Smooth muscle cell (in vitro differentiated cells): ENCODE data around the gene SAMD4A. TPM values are rescaled to one million over a fixed set of nuclear protein-coding genes. Genes with fewer than 3 reads are reported as not detected.

Experiments used
- DNase-seq: peaks from one replicate; lab custom pipeline; 2025; ENCODE audit not compliant: unreplicated experiment; lab: John Stamatoyannopoulos, UW
- H2AFZ ChIP-seq: fragments of 200-600 bp; sonication (generic); 2 replicates; pipeline ENCODE4 v1.6.0; 2016; ENCODE audit warnings: antibody characterized with exemption, low read depth, mild to moderate bottlenecking
- H3F3A ChIP-seq: fragments of 200-600 bp; sonication (generic); 2 replicates; pipeline ENCODE4 v1.6.0; 2017; ENCODE audit warnings: antibody characterized with exemption, low read depth
- H3K27ac ChIP-seq: fragments of 200-600 bp; sonication (generic); 2 replicates; pipeline ENCODE4 v1.5.1; 2016; ENCODE audit warnings: low read depth, mild to moderate bottlenecking
- H3K27me3 ChIP-seq: fragments of 200-600 bp; sonication (generic); 2 replicates; pipeline ENCODE4 v1.6.1; 2016; ENCODE audit warnings: low read depth, mild to moderate bottlenecking
- H3K36me3 ChIP-seq: fragments of 200-600 bp; sonication (generic); 2 replicates; pipeline ENCODE4 v1.5.1; 2016; ENCODE audit warnings: low read depth
- H3K4me1 ChIP-seq: fragments of 200-600 bp; sonication (generic); 2 replicates; pipeline ENCODE4 v1.5.1; 2016; ENCODE audit warnings: low read depth
- H3K4me2 ChIP-seq: fragments of 200-600 bp; sonication (generic); 2 replicates; pipeline ENCODE4 v1.6.0; 2016; ENCODE audit warnings: mild to moderate bottlenecking
- H3K4me3 ChIP-seq: fragments of 200-600 bp; sonication (generic); 2 replicates; pipeline ENCODE4 v1.5.1; 2016; ENCODE audit warnings: mild to moderate bottlenecking
- H3K79me2 ChIP-seq: fragments of 200-600 bp; sonication (generic); 2 replicates; pipeline ENCODE4 v1.6.0; 2016; ENCODE audit warnings: low read depth, mild to moderate bottlenecking
- H3K9ac ChIP-seq: fragments of 200-600 bp; sonication (generic); 2 replicates; pipeline ENCODE4 v1.6.0; 2016; ENCODE audit warnings: low read depth
- H3K9me3 ChIP-seq: fragments of 200-600 bp; sonication (generic); replicated peaks from 2 replicates; pipeline ENCODE4 v1.5.1; 2016; ENCODE audit warnings: low read depth
- H4K20me1 ChIP-seq: fragments of 200-600 bp; sonication (generic); 2 replicates; pipeline ENCODE4 v1.6.0; 2016; ENCODE audit warnings: low read depth
- CTCF ChIP-seq: fragments of 200-600 bp; sonication (generic); IDR thresholded peaks from 2 replicates; pipeline ENCODE4 v1.5.1; 2017; ENCODE audit warnings: borderline replicate concordance, mild to moderate bottlenecking, antibody characterized with exemption; ENCODE audit not compliant: insufficient read depth, poor library complexity, severe bottlenecking
- WGBS: methylation state at CpG from one replicate; pipeline ENCODE4 v1.1.7; 2016; ENCODE audit warnings: low lambda C conversion rate; 5-methylcytosine and 5-hydroxymethylcytosine counted together
- polyA plus RNA-seq: library from polyadenylated mRNA; unstranded; fragments of >200 nt; fragmentation: Nextera tagmentation; extraction: Ambion mirVana; gene quantifications from 2 replicates; pipeline ENCODE4 v1.2.1, GENCODE V29; 2016
- total RNA-seq: library from RNA; depleted of rRNA; stranded (reverse); fragments of >200 nt; gene quantifications from 2 replicates; pipeline ENCODE4 v1.2.3, GENCODE V29; 2014

The SAMD4A gene
- total and polyA plus RNA-seq, 2 experiments from 2014 or later, result 9.2 to 36.7 TPM

- Histone ChIP-seq H4K20me1 (peaks cover 90% of the 10 kb centered on the region), H3K4me3 (no peak overlapping the region), H3K4me2 (peak overlapping the region; percentile 27), H3K27ac (no peak overlapping the region), H3K79me2 (peaks cover 77% of the 10 kb centered on the region), H3F3A (peaks cover 9% of the 10 kb centered on the region), H3K27me3 (no peaks in the 10 kb centered on the region), H3K9me3 (no peaks in the 10 kb centered on the region), H3K36me3 (no peaks in the 10 kb centered on the region), H3K9ac (no peak overlapping the region), H3K4me1 (peaks cover 5% of the 10 kb centered on the region), H2AFZ (no peak overlapping the region)
- 66% methylated on average over 4 of the region's 4 CpGs for WGBS
- peak; percentile 10 for TF ChIP-seq CTCF
- no peak for DNase-seq
Observed at GRCh38 chr14:54715239-54715638, 148.3 kb downstream of the SAMD4A start.

- Histone ChIP-seq H3K79me2 (peaks cover 77% of the 10 kb centered on the region), H3K4me1 (peaks cover 5% of the 10 kb centered on the region), H3K9ac (no peak overlapping the region)
Observed at GRCh38 chr14:54715811-54716210, 148.9 kb downstream of the SAMD4A start.

DNA sequence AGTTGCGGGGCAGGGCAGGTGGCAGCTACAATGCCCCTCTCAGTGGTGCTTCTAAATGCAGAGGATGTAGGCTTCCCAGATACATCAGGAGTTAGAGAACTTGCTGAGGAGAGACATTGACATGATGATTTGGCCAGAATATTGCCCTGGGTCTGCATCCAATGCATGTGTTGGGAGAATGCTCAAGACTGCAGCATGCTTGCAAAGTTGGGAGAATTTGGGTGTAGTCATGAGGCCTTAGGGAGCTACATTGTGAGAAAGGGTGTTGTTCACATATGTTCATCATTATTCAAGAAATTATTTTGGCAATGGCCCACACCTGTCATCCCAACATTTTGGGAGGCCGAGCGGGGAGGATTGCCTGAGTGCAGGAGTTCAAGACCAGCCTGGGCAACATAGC, 149.9 kb downstream of the SAMD4A start:
- no peak overlapping the region for H3K4me2 ChIP-seq
- peaks cover 96% of the 10 kb centered on the region for H4K20me1 ChIP-seq
- no peak for TF ChIP-seq CTCF
- no peak overlapping the region for H3K27ac ChIP-seq
- WGBS, result 98% methylated on average over 3 of the region's 3 CpGs
- no peak for DNase-seq
- no peak overlapping the region for H3K9ac ChIP-seq
- H3F3A ChIP-seq, result peaks cover 5% of the 10 kb centered on the region
- peaks cover 5% of the 10 kb centered on the region for H3K4me1 ChIP-seq
- no peak overlapping the region for H2AFZ ChIP-seq
- H3K4me3 ChIP-seq, result no peak overlapping the region
- H3K27me3 ChIP-seq, result no peaks in the 10 kb centered on the region
- H3K79me2 ChIP-seq, result peaks cover 82% of the 10 kb centered on the region
- H3K36me3 ChIP-seq, result no peaks in the 10 kb centered on the region
- no peaks in the 10 kb centered on the region for H3K9me3 ChIP-seq

More at GRCh38 chr14:54715811-54716210, 148.9 kb downstream of the SAMD4A start:
- WGBS, result 71% methylated on average over 1 of the region's 1 CpG
- peak overlapping the region; percentile 4 for H3K27ac ChIP-seq
- DNase-seq, result no peak
- peaks cover 93% of the 10 kb centered on the region for H4K20me1 ChIP-seq
- H3K9me3 ChIP-seq, result no peaks in the 10 kb centered on the region
- H3K27me3 ChIP-seq, result no peaks in the 10 kb centered on the region
- H2AFZ ChIP-seq, result no peak overlapping the region
- no peak for TF ChIP-seq CTCF
- no peak overlapping the region for H3K4me3 ChIP-seq
- no peaks in the 10 kb centered on the region for H3K36me3 ChIP-seq
- no peak overlapping the region for H3K4me2 ChIP-seq
- peaks cover 9% of the 10 kb centered on the region for H3F3A ChIP-seq

DNA sequence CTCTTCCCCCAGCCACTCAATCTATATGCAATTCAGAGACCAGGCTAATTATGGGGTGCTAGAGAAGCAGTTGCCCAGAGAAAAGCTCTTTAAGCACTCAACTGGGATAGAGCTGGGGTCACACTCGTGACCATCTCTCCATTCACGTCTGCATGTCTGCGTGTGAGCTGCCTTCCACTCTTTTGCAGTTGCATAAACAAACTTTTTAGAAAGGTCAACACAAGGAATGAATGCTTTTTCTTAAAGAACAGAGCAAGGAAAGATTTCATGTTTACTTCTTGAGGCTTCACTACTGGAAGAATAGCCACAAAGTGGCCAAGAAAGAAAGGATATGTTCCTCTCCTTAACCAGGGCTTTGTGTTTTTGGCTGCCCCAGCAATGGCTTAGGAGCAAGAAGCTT, 151.1 kb downstream of the SAMD4A start:
- Histone ChIP-seq H3K4me1 (no peaks in the 10 kb centered on the region), H3K79me2 (peaks cover 94% of the 10 kb centered on the region), H3K4me3 (no peak overlapping the region), H3F3A (no peaks in the 10 kb centered on the region), H3K27me3 (no peaks in the 10 kb centered on the region), H3K36me3 (no peaks in the 10 kb centered on the region), H2AFZ (no peak overlapping the region), H3K27ac (peak overlapping the region; percentile 7), H3K4me2 (no peak overlapping the region), H3K9ac (no peak overlapping the region), H3K9me3 (no peaks in the 10 kb centered on the region), H4K20me1 (peaks cover 97% of the 10 kb centered on the region)
- WGBS, result 56% methylated on average over 3 of the region's 3 CpGs
- no peak for TF ChIP-seq CTCF
- DNase-seq, result no peak
